ENCODE data around the gene OR6X1.
A peak's percentile ranks its signal among the peaks of the same experiment; 100 is the strongest.
"Not testable (repeated sequence)": the region's sequence is repeated elsewhere in the genome, so short reads cannot be mapped to it uniquely, and the experiment has no call there.

Gene OR6X1

DNA sequence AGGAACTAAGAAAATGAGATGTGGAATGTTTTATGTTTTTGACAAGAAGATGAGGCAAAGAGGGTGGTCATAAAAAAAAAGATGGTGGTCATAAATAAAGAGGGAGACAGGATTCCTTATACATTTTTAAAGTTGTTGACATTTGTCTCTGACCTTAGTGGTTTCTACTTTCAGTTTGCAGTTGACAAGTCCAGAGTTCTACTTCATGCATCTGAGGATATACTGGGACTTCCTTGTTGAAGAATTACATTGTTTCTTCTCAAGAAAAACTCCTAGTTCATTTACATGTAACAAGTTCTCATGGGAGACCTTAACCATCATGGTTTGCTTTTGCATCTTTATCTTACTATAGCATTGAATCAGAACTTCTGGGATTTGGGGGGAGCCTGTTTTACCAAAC, 1.2 kb downstream of the OR6X1 start:
- DNase-seq (ENCODE audit: low read depth) = no peak

DNA sequence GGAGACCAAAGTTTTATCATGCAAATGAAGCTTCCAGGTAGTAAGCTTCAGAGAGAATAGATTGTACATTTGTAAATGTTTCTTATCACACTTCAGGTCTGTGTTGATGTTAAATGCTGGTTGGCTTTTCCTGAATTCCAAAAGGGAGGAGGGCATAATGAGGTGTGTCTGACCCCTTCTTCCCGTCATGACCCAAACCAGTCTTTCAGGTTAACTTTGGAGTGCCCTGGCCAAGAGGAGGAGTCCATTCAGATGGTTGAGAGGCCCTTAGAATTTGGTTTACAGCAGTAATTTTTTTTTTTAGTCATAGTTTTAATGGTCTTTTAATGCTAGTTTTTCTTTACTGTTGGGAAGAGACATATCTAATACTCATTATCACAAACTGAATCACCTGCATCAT, 2.5 kb downstream of the OR6X1 start:
- no peak for DNase-seq (ENCODE audit: low read depth)

- DNase-seq (ENCODE audit: low read depth) = not testable (repeated sequence)
Measured at GRCh38 chr11:123748349-123748748, 6.0 kb downstream of the OR6X1 start.

GRCh38 chr11:123745764-123746451, 8.4 kb downstream of the OR6X1 start:
- DNase-seq (ENCODE audit: low read depth) = no peak

DNA sequence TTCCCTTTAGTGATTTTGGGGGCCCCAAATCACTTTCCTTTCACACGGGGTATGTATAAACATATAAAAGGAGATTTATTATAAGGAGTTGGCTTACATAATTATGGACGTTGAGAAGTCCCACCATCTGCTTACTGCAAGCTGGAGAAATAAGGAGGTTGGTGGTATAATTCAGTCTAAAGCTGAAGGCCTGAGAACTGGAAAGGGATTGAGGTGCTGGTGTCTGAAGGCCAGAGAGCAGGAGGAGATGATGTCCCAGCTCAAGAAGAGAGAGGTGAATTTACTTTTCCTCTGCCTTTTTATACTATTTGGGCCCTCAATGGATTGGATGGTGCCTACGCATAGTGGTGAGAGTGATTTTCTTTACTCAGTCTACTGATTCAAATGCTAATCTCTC, 11.6 kb downstream of the OR6X1 start:
- DNase-seq (ENCODE audit: low read depth) = no peak

DNA sequence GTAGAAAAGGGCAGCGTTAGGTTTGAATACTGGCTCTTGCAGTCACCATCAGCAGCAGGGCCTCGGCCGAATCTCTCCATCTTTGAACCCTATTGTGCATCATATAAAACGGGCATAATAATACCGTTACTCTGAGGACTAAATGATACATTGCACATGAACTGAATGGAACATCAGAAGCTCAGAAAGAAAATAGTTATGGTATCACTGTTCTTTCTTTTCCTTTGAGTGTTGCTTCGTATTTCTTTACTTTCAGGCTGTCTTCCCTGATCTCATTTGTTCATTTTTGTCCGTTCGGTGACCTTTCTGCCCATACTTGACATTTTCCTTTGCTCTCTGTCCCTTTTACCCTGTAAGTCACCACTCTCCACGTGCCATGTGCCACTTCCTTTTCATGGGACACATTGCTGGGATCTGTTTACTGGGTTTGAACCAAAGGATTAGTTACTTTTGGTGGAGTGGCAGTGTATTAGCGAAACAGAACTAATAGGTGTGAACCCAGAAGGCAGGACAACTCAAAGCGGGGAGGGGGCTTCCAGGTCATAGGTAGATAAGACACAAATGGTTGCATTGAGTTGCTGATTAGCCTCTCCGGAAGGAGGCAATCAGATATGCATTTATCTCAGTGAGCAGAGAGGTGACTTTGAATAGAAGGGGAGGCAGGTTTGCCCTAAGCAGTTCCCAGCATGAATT, 12.1 kb downstream of the OR6X1 start:
- no peak for DNase-seq (ENCODE audit: low read depth)

GRCh38 chr11:123741159-123742030, 12.9 kb downstream of the OR6X1 start, which contains the start of gene ZNF202:
Gene ZNF202 (minus strand): TSS chr11:123741660. CDS start chr11:123730888, 10,772 bp downstream.
- DNase-seq (ENCODE audit: low read depth) = peak; percentile 89

DNA sequence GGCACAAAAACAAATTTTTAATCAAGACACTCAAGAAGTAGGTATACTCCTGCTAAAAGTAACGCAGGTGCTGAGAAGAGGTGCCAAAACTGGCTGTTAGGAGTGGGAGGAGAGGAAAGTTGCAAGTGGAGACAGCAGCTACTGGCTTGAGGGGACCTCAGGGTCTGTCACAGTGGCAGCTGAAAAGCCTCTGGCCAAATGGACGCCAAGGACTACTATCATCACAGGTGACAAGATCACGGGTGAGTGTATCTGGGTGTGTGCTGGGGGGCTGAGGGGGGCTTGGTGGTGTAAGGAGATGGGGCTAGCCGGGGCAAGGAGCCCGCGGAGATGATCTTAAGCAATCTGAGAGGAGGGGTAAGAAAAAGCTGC, 13.5 kb downstream of the OR6X1 start:
- no peak for DNase-seq (ENCODE audit: low read depth)

- DNase-seq (ENCODE audit: low read depth) = no peak
Measured at GRCh38 chr11:123738374-123738773, 15.9 kb downstream of the OR6X1 start.

GRCh38 chr11:123736769-123737168, 17.5 kb downstream of the OR6X1 start:
- no peak for DNase-seq (ENCODE audit: low read depth)

GRCh38 chr11:123729602-123730001, 24.7 kb downstream of the OR6X1 start:
- no peak for DNase-seq (ENCODE audit: low read depth)

DNA sequence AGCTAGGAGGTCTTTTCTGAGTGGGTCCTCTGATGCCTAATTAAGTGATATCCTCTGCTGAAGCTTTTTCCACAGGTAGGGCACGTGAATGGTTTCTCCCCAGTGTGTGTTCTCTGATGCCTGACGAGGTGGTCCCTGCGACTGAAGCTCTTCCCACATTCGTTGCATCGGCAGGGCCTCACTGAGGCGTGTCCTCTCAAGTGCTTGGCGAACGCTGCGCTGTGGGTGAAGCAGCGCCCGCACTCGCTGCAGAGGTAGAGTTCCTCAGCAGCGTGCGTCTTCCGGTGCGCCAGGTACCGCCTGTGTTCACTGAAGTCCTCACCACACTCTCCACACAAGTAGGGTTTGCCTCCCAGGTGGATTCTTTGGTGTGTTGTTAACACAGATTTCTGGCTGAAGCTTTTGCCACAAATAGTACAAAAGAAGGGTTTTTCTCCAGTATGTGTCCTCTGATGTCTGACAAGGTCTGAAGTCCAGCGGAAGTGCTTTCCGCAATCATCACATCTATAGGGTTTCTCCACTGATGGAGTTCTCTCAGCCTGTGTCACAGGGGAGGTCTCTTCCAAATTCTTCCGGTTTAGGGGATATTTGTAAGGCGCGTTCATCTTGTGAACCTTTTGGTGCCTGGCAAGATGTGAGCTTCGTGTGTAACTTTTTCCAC, 28.2 kb downstream of the OR6X1 start:
- no peak for DNase-seq (ENCODE audit: low read depth)

DNA sequence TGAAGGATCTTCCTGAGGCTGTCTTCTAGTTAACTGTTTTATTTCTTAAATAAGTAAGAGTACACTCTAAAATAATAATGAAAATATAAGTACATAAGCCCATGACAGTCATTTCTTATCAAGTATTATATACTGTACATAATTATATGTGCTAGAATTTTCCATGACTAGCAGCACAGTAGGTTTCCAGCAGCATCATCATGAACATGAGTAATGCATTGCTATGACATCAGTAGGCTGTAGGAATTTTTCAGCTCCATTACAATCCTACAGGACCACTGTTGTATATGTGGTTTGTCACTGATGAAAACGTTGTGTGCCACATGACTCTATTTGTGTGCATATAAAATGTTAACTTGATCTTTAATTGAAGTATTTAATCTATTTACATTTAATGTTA, 34.9 kb downstream of the OR6X1 start:
- DNase-seq (ENCODE audit: low read depth) = no peak

DNA sequence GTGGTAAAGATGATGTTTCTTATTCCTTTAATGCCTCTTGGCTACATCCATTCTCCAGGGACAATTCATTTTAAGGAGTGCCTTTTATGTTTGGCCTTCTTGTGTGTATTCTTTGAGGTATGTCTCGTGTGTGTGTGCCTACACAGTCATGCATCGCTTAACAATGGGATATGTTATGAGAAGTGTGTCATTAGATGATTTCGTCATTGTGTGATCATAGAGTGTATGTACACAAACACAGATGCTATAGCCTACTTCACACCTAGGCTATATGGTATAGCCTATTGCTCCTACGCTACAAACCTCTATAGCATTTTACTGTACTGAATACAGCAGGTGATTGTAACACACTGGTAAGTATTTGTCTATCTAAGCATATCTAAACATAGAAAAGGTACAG, 35.8 kb downstream of the OR6X1 start:
- no peak for DNase-seq (ENCODE audit: low read depth)

GRCh38 chr11:123718063-123718462, 36.3 kb downstream of the OR6X1 start:
- no peak for DNase-seq (ENCODE audit: low read depth)

DNA sequence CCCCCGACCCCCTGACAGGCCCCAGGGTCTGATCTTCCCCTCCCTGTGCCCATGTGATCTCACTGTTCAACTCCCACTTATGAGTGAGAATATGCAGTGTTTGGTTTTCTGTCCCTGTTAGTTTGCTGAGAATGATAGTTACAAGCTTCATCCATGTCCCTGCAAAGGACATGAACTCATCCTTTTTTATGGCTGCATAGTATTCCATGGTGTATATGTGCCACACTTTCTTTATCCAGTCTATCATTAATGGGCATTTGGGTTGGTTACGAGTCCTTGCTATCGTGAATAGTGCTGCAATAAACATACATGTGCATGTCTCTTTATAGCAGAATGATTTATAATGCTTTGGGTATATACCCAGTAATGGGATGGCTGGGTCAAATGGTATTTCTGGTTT, 41.7 kb downstream of the OR6X1 start:
- DNase-seq (ENCODE audit: low read depth) = not testable (repeated sequence)

GRCh38 chr11:123707606-123708205, 46.6 kb downstream of the OR6X1 start:
- DNase-seq (ENCODE audit: low read depth) = no peak

DNA sequence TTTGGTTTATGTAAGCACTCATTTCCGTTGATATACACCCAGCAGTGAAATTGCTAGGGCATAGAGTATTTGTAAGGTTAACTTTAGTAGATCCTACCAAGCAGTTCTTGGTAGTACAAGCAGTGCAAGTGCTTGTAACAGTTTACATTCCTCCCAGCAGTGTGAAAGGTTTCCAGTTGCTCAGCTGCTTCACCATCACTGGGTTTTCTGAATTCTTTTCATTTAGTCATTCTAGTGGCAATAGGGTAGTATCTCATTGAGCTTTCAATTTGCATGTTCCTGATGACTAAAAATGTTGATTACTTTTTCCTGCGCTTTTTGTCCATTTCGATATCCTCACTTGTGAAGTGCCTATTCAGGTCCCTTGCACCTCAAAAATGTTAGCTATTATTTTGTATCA, 47.1 kb downstream of the OR6X1 start:
- no peak for DNase-seq (ENCODE audit: low read depth)

GRCh38 chr11:123704341-123704740, 50.0 kb downstream of the OR6X1 start:
- DNase-seq (ENCODE audit: low read depth) = no peak
